GM12892 (cell line): Measurements from ENCODE around the gene AGAP9.
"Not testable (repeated sequence)": the region's sequence is repeated elsewhere in the genome, so short reads cannot be mapped to it uniquely, and the experiment has no call there.

Source experiments
- POLR2A ChIP-seq: IDR thresholded peaks from 2 replicates; pipeline ENCODE4 v1.6.1; 2011; ENCODE audit warnings: low read depth, low read length, control low read depth
- POLR2AphosphoS5 ChIP-seq: IDR thresholded peaks from 2 replicates; pipeline ENCODE4 v1.6.1; 2011; ENCODE audit warnings: low read depth, low read length, control low read depth

DNA sequence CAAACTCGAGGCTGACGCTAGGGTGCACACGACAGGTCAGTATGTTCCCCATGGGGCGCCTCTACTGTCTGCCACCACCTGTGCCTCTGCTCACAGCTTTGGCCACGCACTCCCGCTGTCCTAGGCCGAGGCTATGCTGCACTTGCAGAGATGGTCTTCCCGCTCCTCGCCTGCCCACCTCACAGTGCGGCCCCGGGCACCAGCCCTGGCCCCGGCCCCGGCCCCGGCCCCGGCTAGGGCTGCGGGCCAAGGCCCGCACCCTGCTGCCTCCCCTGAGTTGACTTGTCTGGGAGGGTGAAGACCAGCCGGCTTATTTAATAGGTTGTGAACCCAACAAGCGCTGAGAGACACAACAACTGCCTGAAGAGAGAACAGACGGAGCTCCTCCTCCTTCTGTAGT is at the start of gene AGAP9:
- not testable (repeated sequence) for TF ChIP-seq POLR2A, POLR2AphosphoS5
